ENCODE data around the gene FASLG.

The FASLG gene

GRCh38 chr1:172629638-172630037, 29.3 kb upstream of the FASLG start:
- no peak for DNase-seq
- Histone ChIP-seq H3K36me3 (no peaks in the 10 kb centered on the region), H3K4me3 (ENCODE audit: low read depth, low read length) (no peak overlapping the region), H3K4me1 (no peaks in the 10 kb centered on the region), H3K27me3 (no peaks in the 10 kb centered on the region), H3K9me3 (no peaks in the 10 kb centered on the region)
- no peak for TF ChIP-seq CTCF (IDR thresholded peaks at IDR 0.05; ENCODE audit: low read depth, low read length)

GRCh38 chr1:172630056-172630818, 28.7 kb upstream of the FASLG start:
- Histone ChIP-seq H3K4me3 (ENCODE audit: low read depth, low read length) (no peak overlapping the region), H3K36me3 (no peaks in the 10 kb centered on the region), H3K9me3 (no peaks in the 10 kb centered on the region), H3K4me1 (no peaks in the 10 kb centered on the region), H3K27me3 (no peaks in the 10 kb centered on the region)
- no peak for DNase-seq
- no peak for TF ChIP-seq CTCF (IDR thresholded peaks at IDR 0.05; ENCODE audit: low read depth, low read length)

GRCh38 chr1:172630868-172631267, 28.0 kb upstream of the FASLG start:
- Histone ChIP-seq H3K4me1 (no peaks in the 10 kb centered on the region), H3K9me3 (no peaks in the 10 kb centered on the region), H3K4me3 (ENCODE audit: low read depth, low read length) (no peak overlapping the region), H3K27me3 (no peaks in the 10 kb centered on the region), H3K36me3 (no peaks in the 10 kb centered on the region)
- no peak for TF ChIP-seq CTCF (IDR thresholded peaks at IDR 0.05; ENCODE audit: low read depth, low read length)
- DNase-seq = no peak

GRCh38 chr1:172637522-172637921, 21.4 kb upstream of the FASLG start:
- H3K27me3 ChIP-seq = no peaks in the 10 kb centered on the region
- DNase-seq = no peak
- no peaks in the 10 kb centered on the region for H3K9me3 ChIP-seq
- no peaks in the 10 kb centered on the region for H3K36me3 ChIP-seq
- TF ChIP-seq CTCF (IDR thresholded peaks at IDR 0.05; ENCODE audit: low read depth, low read length) = no peak
- H3K4me3 ChIP-seq (ENCODE audit: low read depth, low read length) = no peak overlapping the region
- H3K4me1 ChIP-seq = peaks cover 5% of the 10 kb centered on the region; the same call in 1 of the 2 replicates

- Histone ChIP-seq H3K9me3 (no peaks in the 10 kb centered on the region), H3K4me3 (ENCODE audit: low read depth, low read length) (no peak overlapping the region), H3K4me1 (peaks cover 5% of the 10 kb centered on the region; the same call in 1 of the 2 replicates), H3K27me3 (no peaks in the 10 kb centered on the region), H3K36me3 (no peaks in the 10 kb centered on the region)
- TF ChIP-seq CTCF (IDR thresholded peaks at IDR 0.05; ENCODE audit: low read depth, low read length) = no peak
- DNase-seq = no peak
Observed at GRCh38 chr1:172638249-172638648, 20.7 kb upstream of the FASLG start.
